ENCODE results near the gene AK1. TPM values are rescaled to one million over a fixed set of nuclear protein-coding genes. Genes with fewer than 3 reads are reported as not detected.
"Not testable (repeated sequence)": the region's sequence is repeated elsewhere in the genome, so short reads cannot be mapped to it uniquely, and the experiment has no call there.

Gene AK1
- total and polyA plus RNA-seq, 8 donors: 8.9 to 81.7 (median 16.6) TPM

DNA sequence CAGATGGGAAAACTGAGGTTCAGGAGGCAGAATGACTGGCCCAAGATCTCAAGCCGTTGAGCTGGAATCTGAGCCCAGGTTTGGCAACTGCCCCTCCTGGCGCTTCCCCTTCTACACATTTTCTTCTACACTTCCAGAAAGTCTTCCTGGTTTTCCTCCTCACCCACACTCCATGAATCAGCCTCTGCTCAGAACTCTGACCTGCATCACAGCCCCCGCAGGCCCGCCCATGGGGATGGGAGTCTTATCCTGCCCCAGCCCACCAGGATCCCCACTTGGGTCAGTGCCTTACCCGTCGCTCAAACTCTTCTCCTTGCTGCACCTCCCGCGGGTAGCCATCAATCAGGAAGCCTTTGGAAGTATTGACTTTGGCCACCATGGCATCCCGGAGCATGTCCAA, 5.9 kb downstream of the AK1 start:
- Histone ChIP-seq H3K4me1 (peaks cover 0 to 3% (median 0%) of the 10 kb centered on the region in 3 donors), H3K27me3 (no peaks in the 10 kb centered on the region), H3K36me3 (peaks cover 0 to 6% (median 0%) of the 10 kb centered on the region in 3 donors), H3K4me3 (no peak overlapping the region), H3K9me3 (no peaks in the 10 kb centered on the region), H3K27ac (no peak overlapping the region)
- no peak for TF ChIP-seq CTCF (IDR thresholded peaks at IDR 0.05)
- ATAC-seq (no peak), FAIRE-seq (no peak), DNase-seq (peak in 2 of 6 donors; percentile 13 to 38)
- WGBS, 2 donors: 86% methylated on average over 9 of the region's 9 CpGs
- intact Hi-C loops (cut with DNase I): no loop called here

GRCh38 chr9:127870887-127871286, 6.6 kb downstream of the AK1 start:
- ATAC-seq (no peak), FAIRE-seq (no peak), DNase-seq (peak in 1 of 6 donors; percentile 12)
- Histone ChIP-seq H3K9me3 (no peaks in the 10 kb centered on the region), H3K4me1 (peaks cover 0 to 3% (median 0%) of the 10 kb centered on the region in 3 donors), H3K4me3 (no peak overlapping the region), H3K27ac (no peak overlapping the region), H3K36me3 (peaks cover 0 to 6% (median 0%) of the 10 kb centered on the region in 3 donors), H3K27me3 (no peaks in the 10 kb centered on the region)
- intact Hi-C loops (cut with DNase I): no loop called here
- 83 to 84% methylated on average over 12 of the region's 12 CpGs for WGBS, 2 donors
- no peak for TF ChIP-seq CTCF (IDR thresholded peaks at IDR 0.05)

DNA sequence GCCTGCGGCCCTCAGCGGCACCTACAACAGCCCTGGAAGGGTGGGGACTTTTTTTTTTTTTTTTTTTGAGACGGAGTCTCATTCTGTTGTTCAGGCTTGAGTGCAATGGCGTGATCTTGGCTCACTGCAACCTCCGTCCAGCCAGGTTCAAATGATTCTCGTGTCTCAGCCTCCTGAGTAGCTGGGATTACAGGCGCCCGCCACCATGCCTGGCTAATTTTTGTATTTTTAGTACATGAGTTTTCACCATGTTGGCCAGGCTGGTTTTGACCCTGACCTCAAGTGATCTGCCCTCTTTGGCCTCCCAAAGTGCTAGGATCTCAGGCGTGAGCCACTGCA, 7.4 kb downstream of the AK1 start:
- DNase-seq; H3K9me3 ChIP-seq; H3K27ac ChIP-seq; intact Hi-C loops (cut with DNase I); H3K4me1 ChIP-seq; H3K36me3 ChIP-seq; H3K27me3 ChIP-seq; ATAC-seq; H3K4me3 ChIP-seq; FAIRE-seq: not testable (repeated sequence)
- WGBS, 2 donors: 77 to 87% methylated on average over 8 to 9 of the region's 9 CpGs
- peak in 1 of 4 donors; percentile 3 for TF ChIP-seq CTCF (IDR thresholded peaks at IDR 0.05)

GRCh38 chr9:127869310-127870152, 7.9 kb downstream of the AK1 start:
- peaks cover 0 to 6% (median 0%) of the 10 kb centered on the region in 3 donors for H3K36me3 ChIP-seq
- no peak overlapping the region for H3K4me3 ChIP-seq
- H3K27me3 ChIP-seq: no peaks in the 10 kb centered on the region
- peaks cover 0 to under 1% (median 0%) of the 10 kb centered on the region in 3 donors for H3K4me1 ChIP-seq
- FAIRE-seq: no peak
- DNase-seq: peak; percentile 81 to 97 (median 91)
- TF ChIP-seq CTCF (IDR thresholded peaks at IDR 0.05): peak; percentile 71 to 78 (median 74)
- no peaks in the 10 kb centered on the region for H3K9me3 ChIP-seq
- 68 to 71% methylated on average over 18 of the region's 18 CpGs for WGBS, 2 donors
- peak; percentile 84 to 95 (median 92) for ATAC-seq
- H3K27ac ChIP-seq: no peak overlapping the region
- intact Hi-C loops (cut with DNase I): loop anchor here in 1 of 3 donors (5.0 to 10.0 kb wide), 2 partner anchors 132 to 275 kb away; partner anchors contain the start of gene TOR2A
